ENCODE results near the gene GNG2.

The GNG2 gene

DNA sequence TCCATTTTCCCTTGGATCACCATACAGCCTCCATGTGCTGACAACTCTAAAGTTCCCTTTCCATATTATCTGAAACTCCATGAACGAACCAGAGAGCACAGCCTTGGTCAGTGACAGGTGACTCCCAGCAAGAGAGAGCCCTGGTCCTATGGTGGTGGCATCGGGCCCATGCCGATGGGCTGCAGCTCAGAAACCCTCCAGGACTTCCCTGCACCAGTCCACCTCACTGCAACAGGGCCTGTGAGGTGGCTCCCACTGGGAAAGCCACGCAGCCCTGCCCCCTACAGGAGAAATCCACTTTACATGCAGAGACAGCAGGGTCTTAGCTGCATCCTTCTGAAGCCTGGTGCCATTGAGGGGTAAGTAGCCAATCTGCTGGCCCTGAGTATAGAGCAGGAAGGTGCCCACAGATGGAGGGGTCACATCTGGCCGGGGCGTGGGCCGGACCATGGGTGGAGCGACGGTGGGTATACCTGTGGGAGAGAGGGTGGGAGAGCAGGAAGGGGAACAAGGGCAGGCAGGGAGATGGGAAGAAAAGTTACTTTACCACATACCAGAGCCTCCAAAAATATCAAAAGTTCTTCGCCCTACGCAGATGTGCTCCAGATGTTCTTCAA, 153.7 kb downstream of the GNG2 start:
- TF ChIP-seq, protein P1, sequence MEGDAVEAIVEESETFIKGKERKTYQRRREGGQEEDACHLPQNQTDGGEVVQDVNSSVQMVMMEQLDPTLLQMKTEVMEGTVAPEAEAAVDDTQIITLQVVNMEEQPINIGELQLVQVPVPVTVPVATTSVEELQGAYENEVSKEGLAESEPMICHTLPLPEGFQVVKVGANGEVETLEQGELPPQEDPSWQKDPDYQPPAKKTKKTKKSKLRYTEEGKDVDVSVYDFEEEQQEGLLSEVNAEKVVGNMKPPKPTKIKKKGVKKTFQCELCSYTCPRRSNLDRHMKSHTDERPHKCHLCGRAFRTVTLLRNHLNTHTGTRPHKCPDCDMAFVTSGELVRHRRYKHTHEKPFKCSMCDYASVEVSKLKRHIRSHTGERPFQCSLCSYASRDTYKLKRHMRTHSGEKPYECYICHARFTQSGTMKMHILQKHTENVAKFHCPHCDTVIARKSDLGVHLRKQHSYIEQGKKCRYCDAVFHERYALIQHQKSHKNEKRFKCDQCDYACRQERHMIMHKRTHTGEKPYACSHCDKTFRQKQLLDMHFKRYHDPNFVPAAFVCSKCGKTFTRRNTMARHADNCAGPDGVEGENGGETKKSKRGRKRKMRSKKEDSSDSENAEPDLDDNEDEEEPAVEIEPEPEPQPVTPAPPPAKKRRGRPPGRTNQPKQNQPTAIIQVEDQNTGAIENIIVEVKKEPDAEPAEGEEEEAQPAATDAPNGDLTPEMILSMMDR (IDR thresholded peaks at IDR 0.05; ENCODE audit: borderline replicate concordance, insufficient read depth, low read depth, low read length), result peak; percentile 47
- H3K4me3 ChIP-seq (ENCODE audit: low read depth, low read length), result no peak overlapping the region

DNA sequence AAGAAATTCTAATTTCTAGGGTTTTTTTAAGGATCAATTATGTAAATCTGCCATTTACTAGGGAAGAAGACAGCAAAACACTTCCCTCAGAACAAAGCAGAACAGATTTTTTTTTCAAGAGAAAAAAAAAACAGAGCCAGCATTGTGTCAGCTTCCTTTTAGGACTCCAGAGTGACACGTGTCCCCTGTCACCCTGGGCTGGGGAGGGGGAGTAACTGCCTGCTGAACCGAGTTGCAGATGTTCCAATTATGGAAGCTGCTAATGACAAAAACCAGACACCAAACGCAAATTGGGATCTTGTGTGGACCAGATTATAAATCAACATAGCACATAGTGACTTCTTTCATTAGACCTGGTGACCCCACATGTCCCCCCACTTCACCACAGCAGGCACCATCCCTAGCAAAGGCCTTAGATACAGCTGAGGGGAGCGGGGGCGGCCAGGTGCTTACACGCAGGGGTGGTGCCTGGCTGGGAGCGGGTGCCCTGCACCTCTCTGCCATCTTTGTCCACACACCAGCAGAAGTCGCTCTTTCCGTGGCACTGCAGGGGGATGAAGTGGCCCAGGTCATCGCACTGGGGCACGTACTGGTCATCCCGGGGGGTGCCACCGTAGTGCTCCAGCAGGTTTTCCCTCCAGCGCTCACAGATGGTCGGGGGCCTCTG, 154.3 kb downstream of the GNG2 start:
- TF ChIP-seq, protein P1 (IDR thresholded peaks at IDR 0.05; ENCODE audit: borderline replicate concordance, insufficient read depth, low read depth, low read length), result no peak
- H3K4me3 ChIP-seq (ENCODE audit: low read depth, low read length), result no peak overlapping the region

DNA sequence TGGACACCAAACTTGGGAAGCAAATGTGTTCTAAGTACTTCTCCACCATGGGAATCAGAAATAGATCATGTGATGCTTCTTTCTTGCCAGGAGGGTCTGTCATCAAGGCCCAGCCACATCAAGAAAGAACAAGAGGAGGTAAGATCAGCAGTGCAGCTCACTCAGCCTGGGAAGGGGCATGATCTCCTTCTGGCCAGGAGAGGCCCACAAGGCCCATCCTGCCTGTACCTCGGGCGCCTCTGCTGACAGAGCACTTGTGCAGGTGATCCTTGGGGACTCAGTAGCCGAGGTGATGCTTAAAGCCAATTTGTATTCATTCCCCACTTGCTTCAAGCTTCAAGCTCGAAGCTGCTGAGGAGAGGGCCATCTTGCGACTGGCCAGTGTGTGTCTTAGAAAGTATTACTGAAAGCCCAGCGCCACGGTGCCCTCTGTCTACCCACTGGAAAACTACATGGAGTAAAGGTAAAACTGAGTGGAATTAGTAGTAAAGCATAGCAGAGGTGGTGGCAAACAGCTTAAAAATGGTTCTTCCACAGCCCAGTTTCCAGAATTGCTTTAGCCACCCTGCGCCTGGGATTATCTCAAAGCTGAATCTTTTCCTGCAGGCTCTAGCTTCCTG, 155.1 kb downstream of the GNG2 start:
- TF ChIP-seq, protein P1 (IDR thresholded peaks at IDR 0.05; ENCODE audit: borderline replicate concordance, insufficient read depth, low read depth, low read length), result no peak
- H3K4me3 ChIP-seq (ENCODE audit: low read depth, low read length), result no peak overlapping the region

DNA sequence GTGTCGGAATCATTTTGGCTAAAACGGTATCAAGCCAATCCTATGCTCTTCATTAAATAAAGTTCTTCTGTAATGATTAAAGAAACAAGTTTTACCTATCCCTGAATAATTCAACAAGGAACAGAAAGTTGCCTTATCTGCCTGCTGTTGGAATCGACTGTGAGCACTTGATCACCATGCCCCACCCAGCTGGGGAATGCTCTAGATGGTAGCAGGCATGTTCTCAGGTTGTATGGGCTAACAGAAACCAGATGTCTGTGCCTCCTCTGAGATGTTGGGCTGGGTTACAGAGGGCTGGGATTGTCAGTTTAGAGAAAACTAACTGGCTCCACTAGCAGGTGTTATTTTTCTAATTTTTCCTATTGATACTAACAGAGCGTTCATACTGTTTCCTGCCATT, 157.8 kb downstream of the GNG2 start:
- TF ChIP-seq, protein P1 (IDR thresholded peaks at IDR 0.05; ENCODE audit: borderline replicate concordance, insufficient read depth, low read depth, low read length), result no peak
- H3K4me3 ChIP-seq (ENCODE audit: low read depth, low read length), result no peak overlapping the region

DNA sequence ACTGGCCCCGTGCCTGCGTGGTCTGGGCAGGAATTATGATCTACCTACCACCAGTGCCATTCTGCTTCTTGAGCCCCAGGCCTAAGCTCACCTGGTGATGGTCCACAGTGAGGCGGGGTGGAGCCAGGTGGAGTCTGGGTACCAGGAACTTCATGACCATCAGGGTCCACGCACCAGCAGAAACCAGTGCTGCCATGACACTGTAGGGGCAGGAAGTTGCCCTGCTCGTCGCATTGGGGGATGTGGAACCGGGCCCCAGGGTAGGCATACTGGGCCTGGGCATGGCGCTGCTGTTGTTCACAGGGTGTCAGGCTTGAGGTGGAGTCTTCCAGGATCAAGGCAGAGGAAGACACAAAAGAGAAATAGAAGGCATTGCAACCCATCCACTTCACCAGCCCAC, 158.6 kb downstream of the GNG2 start:
- TF ChIP-seq, protein P1 (IDR thresholded peaks at IDR 0.05; ENCODE audit: borderline replicate concordance, insufficient read depth, low read depth, low read length), result no peak
- no peak overlapping the region for H3K4me3 ChIP-seq (ENCODE audit: low read depth, low read length)

Data from GM12875 (cell line).